Measurements from ENCODE around the gene TTC39B.

TTC39B gene

GRCh38 chr9:15192856-15193255 lies 114.2 kb downstream of the TTC39B start:
- no peak for FAIRE-seq
- DNase-seq (ENCODE audit: extremely low spot score, insufficient read length, low read depth): no peak

- no peak for DNase-seq (ENCODE audit: extremely low spot score, insufficient read length, low read depth)
- FAIRE-seq: no peak
Observed at GRCh38 chr9:15191378-15191777, 115.6 kb downstream of the TTC39B start.

DNA sequence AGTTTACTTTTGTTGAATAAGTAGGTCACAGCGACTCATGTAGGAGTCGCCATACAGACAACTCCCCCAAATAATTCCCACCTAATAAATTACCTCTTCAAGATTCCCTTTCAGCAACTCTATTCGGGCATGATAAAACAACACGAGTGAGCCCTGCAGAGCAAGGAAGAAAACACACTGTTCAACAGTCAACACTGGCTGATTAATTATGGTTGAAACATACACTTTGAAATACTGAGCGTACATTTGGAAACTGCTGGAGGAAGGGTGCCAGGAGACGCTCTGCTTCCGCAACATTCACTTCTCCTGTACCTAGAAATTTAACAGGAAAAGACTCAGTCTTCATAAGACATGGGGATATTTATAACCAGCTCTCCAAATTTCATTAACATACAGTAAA lies 117.5 kb downstream of the TTC39B start:
- FAIRE-seq: no peak
- no peak for DNase-seq (ENCODE audit: extremely low spot score, insufficient read length, low read depth)

DNA sequence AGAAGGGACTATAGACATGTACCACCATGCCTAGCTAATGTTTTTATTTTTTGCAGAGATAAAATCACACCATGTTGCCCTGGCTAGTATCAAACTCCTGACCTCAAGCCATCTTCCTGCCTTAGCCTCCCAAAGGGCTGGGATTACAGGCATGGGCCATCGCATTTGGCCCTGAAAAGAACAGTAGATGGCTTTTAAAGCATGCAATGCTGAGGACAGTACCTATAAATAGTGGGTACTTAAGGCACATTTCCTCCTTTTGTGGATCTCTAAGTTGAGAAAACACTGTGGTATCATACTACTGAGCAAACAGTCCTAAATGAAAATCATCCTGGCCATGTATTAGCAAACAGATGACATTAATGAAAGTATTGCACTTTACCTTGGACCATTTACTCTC lies 119.4 kb downstream of the TTC39B start:
- no peak for FAIRE-seq
- no peak for DNase-seq (ENCODE audit: extremely low spot score, insufficient read length, low read depth)

DNA sequence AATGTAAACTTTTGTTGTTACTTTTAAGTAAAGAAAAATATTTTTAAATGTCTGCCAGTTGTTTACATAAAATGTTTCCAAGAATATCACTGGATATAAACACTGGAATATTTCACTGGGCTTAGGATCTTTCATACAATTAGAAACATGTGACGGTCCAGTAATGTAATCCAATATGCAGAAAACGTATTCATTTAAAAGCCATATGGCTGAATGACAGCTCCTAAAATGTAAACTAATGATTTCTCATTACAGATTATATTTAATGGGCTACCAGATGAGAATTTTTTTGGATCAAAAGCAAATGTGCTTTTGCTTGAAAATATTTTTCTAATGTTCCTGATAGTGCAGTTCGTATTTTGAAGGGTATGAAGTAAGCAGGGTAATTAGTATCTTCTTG lies 124.3 kb downstream of the TTC39B start:
- FAIRE-seq (no peak), DNase-seq (ENCODE audit: extremely low spot score, insufficient read length, low read depth) (no peak)

DNA sequence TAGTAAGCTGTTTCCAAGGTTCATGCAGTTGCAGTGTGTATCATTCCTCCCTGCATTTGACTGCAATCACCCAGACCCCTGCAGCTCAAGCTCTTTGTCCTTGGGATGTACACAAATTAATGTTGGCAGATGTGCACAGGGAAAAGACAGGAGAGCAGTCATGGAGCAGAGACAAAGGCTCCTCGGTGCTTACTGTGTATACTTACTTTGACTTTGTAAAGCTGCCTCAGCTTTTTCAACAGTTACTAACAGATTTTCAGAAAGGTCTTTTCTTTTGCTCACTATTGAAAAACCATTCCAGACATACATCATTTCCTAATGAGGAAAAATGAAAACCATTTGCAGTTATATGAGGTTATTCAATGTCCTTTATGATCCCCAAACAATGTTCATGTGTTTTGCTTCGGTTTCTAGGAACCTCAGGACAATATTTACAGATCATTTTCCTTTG lies 124.9 kb downstream of the TTC39B start:
- DNase-seq (ENCODE audit: extremely low spot score, insufficient read length, low read depth) (no peak), FAIRE-seq (no peak)

DNA sequence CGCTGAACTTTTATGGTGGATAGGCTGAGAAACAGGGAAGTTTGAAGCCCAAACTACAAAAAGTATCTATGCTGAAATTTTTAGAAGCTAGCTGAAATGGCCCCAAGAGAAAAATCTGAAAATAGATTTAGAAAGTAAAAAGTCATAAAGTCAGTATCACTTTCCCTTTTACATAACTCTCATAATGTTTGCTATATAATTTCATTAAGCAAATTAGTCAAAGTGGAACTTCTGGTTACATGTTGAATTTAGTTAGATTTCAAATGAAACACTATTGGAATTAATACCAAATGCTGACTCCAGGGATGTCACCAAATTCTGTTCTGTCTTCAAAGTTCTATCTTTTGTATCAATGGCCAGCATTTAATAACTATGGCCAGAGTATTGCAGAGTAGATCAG lies 126.9 kb downstream of the TTC39B start:
- FAIRE-seq: no peak
- DNase-seq (ENCODE audit: extremely low spot score, insufficient read length, low read depth): peak; percentile 2

GRCh38 chr9:15178631-15179030 lies 128.4 kb downstream of the TTC39B start:
- FAIRE-seq (no peak), DNase-seq (ENCODE audit: extremely low spot score, insufficient read length, low read depth) (no peak)

GRCh38 chr9:15176836-15177235 lies 130.2 kb downstream of the TTC39B start:
- no peak for DNase-seq (ENCODE audit: extremely low spot score, insufficient read length, low read depth)
- no peak for FAIRE-seq

DNA sequence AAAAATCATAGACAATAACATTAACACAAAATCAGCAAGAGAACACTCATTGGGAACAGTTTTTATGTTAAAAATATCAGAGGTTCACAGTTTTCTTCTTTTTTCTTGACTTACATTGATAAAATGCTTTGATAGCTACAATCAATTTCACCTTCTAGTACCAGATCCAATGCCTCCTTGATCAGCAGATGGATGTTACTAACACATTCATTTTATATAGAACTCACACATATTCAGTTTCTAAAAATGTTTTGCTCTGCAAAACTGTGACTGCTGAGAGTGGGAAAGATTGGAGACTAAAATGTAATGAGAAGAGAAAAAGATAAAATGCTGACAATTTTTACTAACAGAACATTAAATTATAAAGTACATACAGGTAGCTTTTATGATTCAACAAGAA lies 143.1 kb downstream of the TTC39B start:
- DNase-seq (ENCODE audit: extremely low spot score, insufficient read length, low read depth) (no peak), FAIRE-seq (no peak)

DNA sequence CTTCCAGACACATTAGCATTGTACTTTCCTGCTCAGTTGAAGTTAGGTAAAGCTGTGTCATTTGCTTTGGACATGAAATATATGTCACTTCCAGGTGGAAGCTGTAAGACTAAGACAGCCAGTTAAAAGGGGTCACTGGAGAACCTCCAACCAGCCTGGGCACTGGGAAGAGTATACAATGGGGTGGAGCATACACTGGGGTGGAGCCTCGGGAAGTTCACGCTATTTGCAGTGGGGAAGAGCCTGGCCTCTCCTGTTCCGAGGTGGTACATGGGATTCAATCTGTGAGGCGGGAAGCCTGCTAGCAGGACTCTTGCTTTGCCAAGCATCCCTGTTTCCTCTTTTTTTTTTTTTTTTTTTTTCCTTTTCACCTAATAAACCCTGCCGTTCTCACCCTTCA lies 145.3 kb downstream of the TTC39B start:
- no peak for DNase-seq (ENCODE audit: extremely low spot score, insufficient read length, low read depth)
- no peak for FAIRE-seq

DNA sequence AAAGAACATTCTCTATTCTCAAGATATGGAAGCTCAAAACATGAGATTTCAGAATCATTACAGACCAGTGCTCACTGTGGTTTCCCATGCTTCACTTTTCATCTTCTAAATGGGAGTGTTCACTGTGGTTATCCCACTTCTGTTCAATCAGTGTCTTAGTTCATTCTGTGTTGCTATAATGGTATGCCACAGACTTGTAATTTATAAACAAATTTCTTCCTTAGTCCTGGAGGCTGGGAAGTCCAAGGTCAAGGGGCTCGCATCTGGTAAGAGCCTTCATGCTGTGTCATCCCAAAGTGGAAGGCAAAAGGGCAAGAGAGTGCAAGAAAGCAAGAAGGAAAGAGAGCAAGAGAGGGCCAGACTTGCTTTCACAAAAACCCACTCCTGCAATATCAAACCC lies 146.3 kb downstream of the TTC39B start:
- DNase-seq (ENCODE audit: extremely low spot score, insufficient read length, low read depth) (no peak), FAIRE-seq (no peak)

DNA sequence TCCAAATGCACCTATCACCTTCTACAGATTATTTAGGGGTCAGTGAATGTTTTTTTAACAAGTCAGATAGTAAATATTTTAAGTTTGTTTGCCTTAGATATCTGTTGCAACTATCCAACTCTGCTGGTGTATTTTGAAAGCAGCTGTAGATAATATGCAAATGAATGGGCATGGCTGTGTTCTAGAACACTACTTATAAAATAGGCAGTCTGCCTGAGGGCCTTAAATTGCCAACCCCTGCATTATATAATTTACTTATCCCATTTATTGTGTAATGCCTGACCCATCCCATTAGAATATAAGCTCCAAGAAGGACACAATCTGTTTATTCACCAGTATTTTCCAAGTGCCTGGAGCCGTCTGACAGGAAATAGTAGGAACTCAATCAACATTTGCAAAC lies 149.0 kb downstream of the TTC39B start:
- DNase-seq (ENCODE audit: extremely low spot score, insufficient read length, low read depth) (no peak), FAIRE-seq (no peak)

DNA sequence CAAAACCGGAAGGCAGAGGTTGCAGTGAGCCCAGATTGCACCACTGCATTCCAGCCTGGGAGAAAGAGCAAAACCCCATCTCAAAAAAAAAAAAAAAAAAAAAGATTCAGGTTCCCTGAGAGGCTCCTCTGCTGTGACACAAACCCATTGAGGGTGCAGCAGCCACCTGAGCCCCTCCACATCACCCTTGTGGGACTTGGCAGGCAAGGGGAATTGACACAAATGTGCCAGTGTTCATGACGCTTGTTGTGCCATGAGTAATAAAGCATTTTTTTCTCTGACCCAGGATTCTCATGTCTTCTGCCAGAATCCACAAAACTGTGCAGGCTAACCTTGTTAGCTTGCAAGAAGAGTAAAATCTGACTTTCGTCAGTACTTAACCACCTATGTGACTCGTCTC lies 149.6 kb downstream of the TTC39B start:
- DNase-seq (ENCODE audit: extremely low spot score, insufficient read length, low read depth) (no peak), FAIRE-seq (no peak)

GRCh38 chr9:15156241-15156640 lies 150.8 kb downstream of the TTC39B start:
- FAIRE-seq (no peak), DNase-seq (ENCODE audit: extremely low spot score, insufficient read length, low read depth) (no peak)

DNA sequence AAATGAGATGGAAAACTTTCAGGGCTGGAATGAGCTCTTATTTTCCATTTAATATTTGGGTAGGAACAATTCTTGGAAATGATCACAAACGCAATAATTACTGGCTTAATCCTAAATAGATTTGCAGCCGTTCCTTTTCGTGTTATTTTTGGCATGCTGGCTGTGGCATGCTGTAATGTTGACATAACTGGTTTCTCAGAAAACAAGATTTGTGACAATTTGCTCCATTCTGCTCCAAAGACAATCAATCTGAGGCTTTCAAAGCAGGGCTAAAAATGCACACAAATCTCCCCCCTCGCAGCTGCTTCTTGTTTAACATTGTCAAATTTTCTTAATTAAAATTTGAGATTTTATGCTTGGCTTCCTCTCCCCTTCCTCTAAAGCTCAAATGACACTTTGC lies 151.2 kb downstream of the TTC39B start:
- no peak for FAIRE-seq
- DNase-seq (ENCODE audit: extremely low spot score, insufficient read length, low read depth): no peak

- DNase-seq (ENCODE audit: extremely low spot score, insufficient read length, low read depth): no peak
- no peak for FAIRE-seq
Observed at GRCh38 chr9:15155323-15155722, 151.7 kb downstream of the TTC39B start.

DNA sequence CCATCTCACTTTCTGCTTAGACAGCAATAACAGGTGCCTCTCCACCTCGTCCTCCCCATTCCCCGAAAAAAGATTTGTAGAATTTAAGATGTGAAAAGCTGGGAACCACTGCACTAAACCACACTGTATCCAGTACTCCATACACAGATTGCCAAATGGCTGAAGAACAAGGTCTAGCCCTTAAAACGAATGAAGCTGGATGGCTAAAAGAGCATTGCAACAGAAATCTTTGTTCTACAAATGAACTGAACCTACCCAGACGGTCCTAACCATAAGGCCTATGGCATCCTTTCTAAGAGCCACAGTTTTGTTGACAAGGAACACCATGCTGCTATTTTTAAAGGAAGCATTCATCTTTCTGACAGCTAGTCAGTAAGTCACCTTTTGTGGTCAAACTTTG lies 152.3 kb downstream of the TTC39B start:
- DNase-seq (ENCODE audit: extremely low spot score, insufficient read length, low read depth) (no peak), FAIRE-seq (no peak)

- no peak for FAIRE-seq
- DNase-seq (ENCODE audit: extremely low spot score, insufficient read length, low read depth): no peak
Observed at GRCh38 chr9:15153961-15154360, 153.1 kb downstream of the TTC39B start.

GRCh38 chr9:15150939-15151338 lies 156.1 kb downstream of the TTC39B start:
- DNase-seq (ENCODE audit: extremely low spot score, insufficient read length, low read depth) (no peak), FAIRE-seq (no peak)

DNA sequence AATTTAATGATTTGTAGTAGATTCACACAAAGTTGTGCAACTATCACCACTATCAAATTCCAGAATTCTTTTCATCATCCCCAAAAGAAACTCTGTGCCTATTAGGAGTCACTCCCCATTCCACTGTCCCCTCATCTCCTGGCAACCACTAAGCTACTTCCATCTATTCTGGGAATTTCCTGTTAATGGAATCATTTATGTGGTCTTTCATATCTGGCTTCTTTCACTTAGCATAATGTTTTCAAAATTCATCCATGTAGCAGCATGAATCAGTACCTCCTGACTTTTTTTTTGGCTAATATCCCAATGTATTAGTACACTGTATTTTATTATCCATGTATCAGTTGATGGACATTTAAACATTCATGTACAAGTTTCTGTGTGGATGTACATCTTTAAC lies 157.6 kb downstream of the TTC39B start:
- DNase-seq (ENCODE audit: extremely low spot score, insufficient read length, low read depth) (no peak), FAIRE-seq (no peak)

DNA sequence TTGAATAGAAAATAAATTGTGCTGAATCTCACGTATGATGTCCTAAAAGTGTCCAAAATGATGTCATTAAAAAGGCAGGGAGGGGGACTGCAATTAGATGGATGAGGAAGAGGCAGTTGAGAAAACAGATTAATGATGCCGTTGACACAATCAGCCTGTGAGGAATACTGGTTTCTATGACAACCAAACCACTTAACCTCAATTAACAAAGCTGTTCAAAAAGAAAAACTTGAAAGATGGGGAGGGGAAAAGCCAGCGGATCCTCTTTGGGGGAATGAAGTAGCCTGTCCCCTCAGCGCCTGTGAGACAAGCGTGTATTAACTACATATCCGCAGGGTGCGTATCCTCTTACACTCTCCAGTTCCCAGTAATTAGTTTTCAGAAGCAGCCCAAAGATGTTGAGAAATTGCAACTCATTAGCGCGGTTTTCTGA lies 160.7 kb downstream of the TTC39B start:
- FAIRE-seq (no peak), DNase-seq (ENCODE audit: extremely low spot score, insufficient read length, low read depth) (no peak)

GRCh38 chr9:15144622-15145061 lies 162.4 kb downstream of the TTC39B start:
- DNase-seq (ENCODE audit: extremely low spot score, insufficient read length, low read depth) (no peak), FAIRE-seq (no peak)
